GM12878 (cell line): Measurements from ENCODE around the gene MSANTD2. TPM values are rescaled to one million over a fixed set of nuclear protein-coding genes. Genes with fewer than 3 reads are reported as not detected.

Experiments
- BRCA1 ChIP-seq: IDR thresholded peaks from 2 replicates; pipeline ENCODE4 v1.6.1; 2011; ENCODE audit warnings: low read depth, low read length, improper control_type of control experiment
- KLF5 ChIP-seq: fragments of 450-650 bp; IDR thresholded peaks from 2 replicates; pipeline ENCODE4 v1.6.1; 2014; ENCODE audit warnings: mild to moderate bottlenecking; ENCODE audit not compliant: partially characterized antibody
- MEF2A ChIP-seq: IDR thresholded peaks from 2 replicates; pipeline ENCODE4 v1.6.1; 2011; ENCODE audit warnings: low read depth, mild to moderate bottlenecking, low read length, moderate library complexity; ENCODE audit not compliant: insufficient read depth
- MXI1 ChIP-seq: fragments of 150-350 bp; IDR thresholded peaks from 2 replicates; pipeline ENCODE4 v1.6.1; 2011; ENCODE audit warnings: low read depth, mild to moderate bottlenecking, inconsistent platforms, low read length, improper control_type of control experiment
- NFXL1 ChIP-seq: fragments of 450-650 bp; IDR thresholded peaks from 2 replicates; pipeline ENCODE4 v1.6.1; 2017; ENCODE audit warnings: antibody characterized with exemption, mild to moderate bottlenecking, borderline replicate concordance
- NRF1 ChIP-seq: conservative IDR thresholded peaks from 2 replicates; pipeline ENCODE4 v1.6.1; 2011; ENCODE audit warnings: mild to moderate bottlenecking, low read depth, low read length, improper control_type of control experiment
- PAX5 ChIP-seq: IDR thresholded peaks from 2 replicates; pipeline ENCODE4 v1.6.1; 2011; ENCODE audit warnings: low read depth, low read length, borderline replicate concordance
- POLR2A ChIP-seq: IDR thresholded peaks from 2 replicates; pipeline ENCODE4 v1.6.1; 2011; ENCODE audit warnings: low read depth, mild to moderate bottlenecking, low read length
- POLR2AphosphoS5 ChIP-seq: IDR thresholded peaks from 2 replicates; pipeline ENCODE4 v1.6.1; 2011; ENCODE audit warnings: mild to moderate bottlenecking, low read length, inconsistent platforms
- SIN3A ChIP-seq: IDR thresholded peaks from 2 replicates; pipeline ENCODE4 v1.6.1; 2012; ENCODE audit warnings: low read depth, low read length, improper control_type of control experiment
- SPI1 ChIP-seq: IDR thresholded peaks from 2 replicates; pipeline ENCODE4 v1.6.1; 2011; ENCODE audit warnings: low read depth, mild to moderate bottlenecking, low read length, moderate library complexity, borderline replicate concordance; ENCODE audit not compliant: insufficient read depth
- SUZ12 ChIP-seq: fragments of 200-600 bp; sonication (generic); IDR thresholded peaks from one replicate; pipeline ENCODE4 v1.6.1; 2018; ENCODE audit warnings: antibody characterized with exemption, mild to moderate bottlenecking; ENCODE audit not compliant: unreplicated experiment
- TCF7 ChIP-seq: IDR thresholded peaks from 2 replicates; pipeline ENCODE4 v1.6.1; 2014; ENCODE audit warnings: antibody characterized with exemption, borderline replicate concordance
- YBX1 ChIP-seq: fragments of 450-650 bp; IDR thresholded peaks from 2 replicates; pipeline ENCODE4 v1.6.1; 2016; ENCODE audit warnings: antibody characterized with exemption
- YY1 ChIP-seq: IDR thresholded peaks from 2 replicates; pipeline ENCODE4 v1.6.1; 2011; ENCODE audit warnings: low read depth, mild to moderate bottlenecking, low read length
- ZNF217 ChIP-seq: fragments of 450-650 bp; IDR thresholded peaks from 2 replicates; pipeline ENCODE4 v1.6.1; 2017; ENCODE audit warnings: antibody characterized with exemption, mild to moderate bottlenecking
- polyA plus RNA-seq, 11 experiments: library from polyadenylated mRNA; depleted of rRNA in 4 of 11; unstranded in 6 of 11; stranded (reverse) in 5 of 11; fragments of >200 nt; fragmentation: Nextera tagmentation in 4 of 11; fragmentation: Illumina TruSeq in 1 of 11; extraction: Ambion mirVana in 4 of 11; extraction: Trizol in 1 of 11; gene quantifications; 1 replicate in 1 of 11; 2 replicates in 10 of 11; pipeline versions ENCODE4 v1.2.1 to v1.2.3, GENCODE V29; 2011 to 2016; ENCODE audit warnings: inconsistent platforms in 2 of 11, missing spikeins in 2 of 11, low read depth in 1 of 11
- total RNA-seq, 4 experiments: library from RNA; depleted of rRNA in 3 of 4; stranded (reverse); fragments of >200 nt in 3 of 4; fragmentation: Illumina TruSeq in 1 of 4; extraction: Trizol in 1 of 4; gene quantifications; 2 replicates each; pipeline versions ENCODE4 v1.2.1 to v1.2.3, GENCODE V29; 2013 to 2021
- TF ChIP-seq, protein P1 (sequence below): fragments of 450-650 bp; IDR thresholded peaks from 2 replicates; pipeline ENCODE4 v1.6.1; 2017; ENCODE audit warnings: mild to moderate bottlenecking, low read depth, inconsistent platforms; ENCODE audit not compliant: poor library complexity, severe bottlenecking

Gene MSANTD2
- total and polyA plus RNA-seq, 10 of the 15 experiments (the other 5 are each of a cell fraction or from before 2014, with no cell fraction given): 3.0 to 12.4 (median 8.0) TPM

DNA sequence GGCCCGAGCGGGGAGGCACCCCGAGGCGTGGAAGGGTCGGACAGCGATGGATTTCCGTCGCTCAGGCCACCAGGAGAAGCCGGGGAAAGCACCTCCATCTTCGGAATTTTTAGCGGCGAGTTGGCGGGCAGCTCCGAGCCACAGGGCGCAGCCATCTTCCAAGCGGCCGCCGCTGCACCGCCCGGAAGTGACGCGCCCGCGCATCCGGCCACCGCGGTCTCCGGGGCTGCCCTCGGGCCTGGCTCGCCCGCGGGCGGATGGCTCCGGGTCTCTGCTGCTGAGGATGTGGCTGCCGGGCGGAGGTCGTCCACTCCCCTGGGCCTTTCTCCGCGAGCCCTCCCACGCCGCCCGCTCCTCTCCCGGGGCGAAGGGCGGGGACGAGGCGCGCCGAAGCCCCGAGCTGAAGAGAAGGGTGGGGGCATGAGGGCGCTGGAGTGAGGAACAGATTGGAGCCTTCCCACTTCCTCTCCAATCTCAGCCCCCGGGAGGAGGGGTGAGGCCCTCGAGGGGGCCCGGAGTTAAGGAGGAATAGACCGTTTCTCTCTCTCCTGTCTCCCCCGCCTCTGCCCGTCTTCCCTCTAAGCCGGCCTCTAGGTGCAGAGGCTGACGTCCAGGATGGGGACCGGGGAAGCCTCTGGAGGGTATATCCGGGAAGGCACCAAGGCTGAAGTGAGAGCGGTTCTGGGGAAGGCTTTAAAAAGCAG lies at the start of gene MSANTD2 (continued):
- TF ChIP-seq PAX5 (no peak), MEF2A (no peak), SPI1 (peak; percentile 83), MXI1 (0 out of 2 replicates have a peak, but pooled peaks have one; percentile 36), YY1 (peak; percentile 97), ZNF217 (no peak), YBX1 (no peak), BRCA1 (no peak), TCF7 (no peak), NRF1 (no peak), POLR2A (peak; percentile 98), NFXL1 (no peak), POLR2AphosphoS5 (peak; percentile 94), SIN3A (0 out of 2 replicates have a peak, but pooled peaks have one; percentile 67), KLF5 (peak; percentile 47), SUZ12 (no peak)
- TF ChIP-seq, protein P1, sequence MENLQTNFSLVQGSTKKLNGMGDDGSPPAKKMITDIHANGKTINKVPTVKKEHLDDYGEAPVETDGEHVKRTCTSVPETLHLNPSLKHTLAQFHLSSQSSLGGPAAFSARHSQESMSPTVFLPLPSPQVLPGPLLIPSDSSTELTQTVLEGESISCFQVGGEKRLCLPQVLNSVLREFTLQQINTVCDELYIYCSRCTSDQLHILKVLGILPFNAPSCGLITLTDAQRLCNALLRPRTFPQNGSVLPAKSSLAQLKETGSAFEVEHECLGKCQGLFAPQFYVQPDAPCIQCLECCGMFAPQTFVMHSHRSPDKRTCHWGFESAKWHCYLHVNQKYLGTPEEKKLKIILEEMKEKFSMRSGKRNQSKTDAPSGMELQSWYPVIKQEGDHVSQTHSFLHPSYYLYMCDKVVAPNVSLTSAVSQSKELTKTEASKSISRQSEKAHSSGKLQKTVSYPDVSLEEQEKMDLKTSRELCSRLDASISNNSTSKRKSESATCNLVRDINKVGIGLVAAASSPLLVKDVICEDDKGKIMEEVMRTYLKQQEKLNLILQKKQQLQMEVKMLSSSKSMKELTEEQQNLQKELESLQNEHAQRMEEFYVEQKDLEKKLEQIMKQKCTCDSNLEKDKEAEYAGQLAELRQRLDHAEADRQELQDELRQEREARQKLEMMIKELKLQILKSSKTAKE: no peak
